ENCODE results near the gene FTCDNL1.

FTCDNL1 gene

GRCh38 chr2:199754766-199755165 is 96.2 kb downstream of the FTCDNL1 start:
- Histone ChIP-seq H3K79me2 (ENCODE audit: low read length) (no peaks in the 10 kb centered on the region), H3K36me3 (replicated peaks; ENCODE audit: insufficient read depth, low read length) (no peaks in the 10 kb centered on the region), H3K4me2 (ENCODE audit: low read depth, low read length) (no peak overlapping the region), H3K9me3 (replicated peaks; ENCODE audit: insufficient read depth, low read length) (no peaks in the 10 kb centered on the region), H3K27me3 (replicated peaks; ENCODE audit: insufficient read depth, low read length) (no peaks in the 10 kb centered on the region), H3F3A (ENCODE audit: insufficient read depth, low read length) (no peaks in the 10 kb centered on the region), H3K9ac (ENCODE audit: low read length) (no peak overlapping the region), H3K4me3 (ENCODE audit: low read length) (no peak overlapping the region), H4K20me1 (ENCODE audit: insufficient read depth, low read length) (no peaks in the 10 kb centered on the region), H3K9me2 (replicated peaks; ENCODE audit: insufficient read depth, low read length) (no peaks in the 10 kb centered on the region), H2AFZ (ENCODE audit: low read length) (no peak overlapping the region), H3K27ac (ENCODE audit: low read length) (no peak overlapping the region), H3K4me1 (ENCODE audit: low read length) (no peaks in the 10 kb centered on the region)
- TF ChIP-seq CTCF (IDR thresholded peaks at IDR 0.05; ENCODE audit: low read length) (no peak), EZH2 (optimal IDR thresholded peaks at IDR 0.05; ENCODE audit: low read depth, low read length) (no peak), EZH2phosphoT487 (IDR thresholded peaks at IDR 0.05; ENCODE audit: low read length) (no peak)
- DNase-seq = no peak

- no peaks in the 10 kb centered on the region for H3K36me3 ChIP-seq (replicated peaks; ENCODE audit: insufficient read depth, low read length)
- no peaks in the 10 kb centered on the region for H3K79me2 ChIP-seq (ENCODE audit: low read length)
- H3K27me3 ChIP-seq (replicated peaks; ENCODE audit: insufficient read depth, low read length) = no peaks in the 10 kb centered on the region
- no peaks in the 10 kb centered on the region for H3K4me1 ChIP-seq (ENCODE audit: low read length)
- no peak for DNase-seq
- no peak overlapping the region for H2AFZ ChIP-seq (ENCODE audit: low read length)
- H3K27ac ChIP-seq (ENCODE audit: low read length) = no peak overlapping the region
- no peak overlapping the region for H3K4me2 ChIP-seq (ENCODE audit: low read depth, low read length)
- no peak overlapping the region for H3K4me3 ChIP-seq (ENCODE audit: low read length)
- H3K9ac ChIP-seq (ENCODE audit: low read length) = no peak overlapping the region
- H4K20me1 ChIP-seq (ENCODE audit: insufficient read depth, low read length) = no peaks in the 10 kb centered on the region
- H3F3A ChIP-seq (ENCODE audit: insufficient read depth, low read length) = no peaks in the 10 kb centered on the region
- no peaks in the 10 kb centered on the region for H3K9me3 ChIP-seq (replicated peaks; ENCODE audit: insufficient read depth, low read length)
- TF ChIP-seq CTCF (IDR thresholded peaks at IDR 0.05; ENCODE audit: low read length) (no peak), EZH2phosphoT487 (IDR thresholded peaks at IDR 0.05; ENCODE audit: low read length) (no peak)
- H3K9me2 ChIP-seq (replicated peaks; ENCODE audit: insufficient read depth, low read length) = no peaks in the 10 kb centered on the region
These were observed 99.4 kb downstream of the FTCDNL1 start for GRCh38 chr2:199751492-199752120.

- H3F3A ChIP-seq (ENCODE audit: insufficient read depth, low read length) = no peaks in the 10 kb centered on the region
- no peak overlapping the region for H3K27ac ChIP-seq (ENCODE audit: low read length)
- H2AFZ ChIP-seq (ENCODE audit: low read length) = no peak overlapping the region
- TF ChIP-seq EZH2phosphoT487 (IDR thresholded peaks at IDR 0.05; ENCODE audit: low read length) (no peak), CTCF (IDR thresholded peaks at IDR 0.05; ENCODE audit: low read length) (no peak), EZH2 (optimal IDR thresholded peaks at IDR 0.05; ENCODE audit: low read depth, low read length) (no peak)
- H3K9ac ChIP-seq (ENCODE audit: low read length) = no peak overlapping the region
- no peaks in the 10 kb centered on the region for H3K9me2 ChIP-seq (replicated peaks; ENCODE audit: insufficient read depth, low read length)
- no peaks in the 10 kb centered on the region for H3K36me3 ChIP-seq (replicated peaks; ENCODE audit: insufficient read depth, low read length)
- no peak overlapping the region for H3K4me3 ChIP-seq (ENCODE audit: low read length)
- H3K27me3 ChIP-seq (replicated peaks; ENCODE audit: insufficient read depth, low read length) = no peaks in the 10 kb centered on the region
- H3K9me3 ChIP-seq (replicated peaks; ENCODE audit: insufficient read depth, low read length) = no peaks in the 10 kb centered on the region
- no peaks in the 10 kb centered on the region for H3K4me1 ChIP-seq (ENCODE audit: low read length)
- H4K20me1 ChIP-seq (ENCODE audit: insufficient read depth, low read length) = no peaks in the 10 kb centered on the region
- H3K79me2 ChIP-seq (ENCODE audit: low read length) = no peaks in the 10 kb centered on the region
- H3K4me2 ChIP-seq (ENCODE audit: low read depth, low read length) = no peak overlapping the region
- no peak for DNase-seq
These were observed 101.4 kb downstream of the FTCDNL1 start for GRCh38 chr2:199749571-199749970.
